ENCODE measurements around the gene B3GAT1. TPM values are rescaled to one million over a fixed set of nuclear protein-coding genes. Genes with fewer than 3 reads are reported as not detected.

B3GAT1 gene
- total and polyA plus RNA-seq, 5 donors: 0.08 to 0.32 (median 0.23) TPM; not detected in 1

Other genes starting within 250 kb of the B3GAT1 start
- 10 to 100 TPM in 2 of 4 donors, 1 to 10 TPM in 2; 8.7 to 11.1 (median 10.0) TPM for gene NCAPD3, start 188.3 kb downstream of the B3GAT1 start, total RNA-seq
- gene NCAPD3, start 188.3 kb downstream of the B3GAT1 start, polyA plus RNA-seq: 5.4 TPM
- 10 to 100 TPM; 31.5 to 38.0 (median 35.2) TPM for gene VPS26B, start 187.6 kb downstream of the B3GAT1 start, total RNA-seq
- 18.7 TPM for gene VPS26B, start 187.6 kb downstream of the B3GAT1 start, polyA plus RNA-seq
- 10 to 100 TPM; 35.6 to 51.3 (median 44.2) TPM for gene THYN1, start 158.9 kb downstream of the B3GAT1 start, total RNA-seq
- 57.0 TPM for gene THYN1, start 158.9 kb downstream of the B3GAT1 start, polyA plus RNA-seq
- gene ACAD8, start 158.7 kb downstream of the B3GAT1 start, total RNA-seq: 10 to 100 TPM; 18.7 to 34.6 (median 27.3) TPM
- gene ACAD8, start 158.7 kb downstream of the B3GAT1 start, polyA plus RNA-seq: 25.6 TPM
- gene GLB1L3, start 135.9 kb downstream of the B3GAT1 start, total RNA-seq: not detected
- not detected for gene GLB1L3, start 135.9 kb downstream of the B3GAT1 start, polyA plus RNA-seq
- 1 to 10 TPM in 2 of 4 donors, under 1 TPM in 2; 0.85 to 1.6 (median 1.2) TPM for gene GLB1L2, start 80.3 kb downstream of the B3GAT1 start, total RNA-seq
- 0.61 TPM for gene GLB1L2, start 80.3 kb downstream of the B3GAT1 start, polyA plus RNA-seq